ENCODE results near the gene COPE.
"Not testable (repeated sequence)": the region's sequence is repeated elsewhere in the genome, so short reads cannot be mapped to it uniquely, and the experiment has no call there.

Gene COPE

GRCh38 chr19:18940769-18941627 is 21.8 kb upstream of the COPE start, which contains the start of gene HOMER3:
Gene HOMER3, minus strand, starts transcription at chr19:18941217. Its CDS starts 2,235 bp downstream, at chr19:18938982.
- DNase-seq: peak; percentile 70 to 72

GRCh38 chr19:18939922-18940768 is 21.0 kb upstream of the COPE start:
- DNase-seq: no peak

GRCh38 chr19:18939163-18939562 is 20.0 kb upstream of the COPE start:
- DNase-seq: no peak

- no peak for DNase-seq
Observed at GRCh38 chr19:18933297-18933696, 14.1 kb upstream of the COPE start.

DNA sequence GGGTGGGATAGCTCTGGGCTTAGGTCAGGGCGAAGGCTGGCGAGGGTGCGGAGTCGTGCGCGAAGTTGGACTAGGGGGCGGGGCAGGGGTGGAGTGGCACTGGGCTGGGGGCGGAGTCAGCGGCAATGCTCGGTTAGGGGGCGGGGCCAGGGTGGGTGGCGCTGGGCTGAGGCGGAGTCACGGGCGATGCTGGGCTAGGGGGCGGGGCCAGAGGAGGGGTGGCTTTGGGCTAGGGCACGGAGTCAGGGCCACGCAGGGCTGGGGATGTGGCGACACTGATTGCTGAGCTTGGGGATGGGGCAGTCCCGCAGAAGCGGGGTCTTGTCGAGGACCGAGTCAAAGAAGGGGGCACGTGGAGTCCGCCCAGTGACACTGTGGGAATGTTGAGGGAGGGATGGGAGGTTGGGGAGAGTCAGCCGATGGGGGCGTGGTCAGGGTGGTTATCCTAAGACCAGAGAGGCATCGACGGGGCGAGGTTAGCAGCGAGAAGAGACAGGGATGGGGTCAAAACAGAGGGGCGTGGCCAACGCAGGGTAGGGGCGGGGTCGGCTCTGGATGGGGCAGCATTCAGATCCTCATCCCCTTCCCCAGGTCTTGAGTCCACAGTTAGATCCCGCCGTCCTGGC is 13.1 kb upstream of the COPE start:
- peak; percentile 86 to 87 for DNase-seq

DNA sequence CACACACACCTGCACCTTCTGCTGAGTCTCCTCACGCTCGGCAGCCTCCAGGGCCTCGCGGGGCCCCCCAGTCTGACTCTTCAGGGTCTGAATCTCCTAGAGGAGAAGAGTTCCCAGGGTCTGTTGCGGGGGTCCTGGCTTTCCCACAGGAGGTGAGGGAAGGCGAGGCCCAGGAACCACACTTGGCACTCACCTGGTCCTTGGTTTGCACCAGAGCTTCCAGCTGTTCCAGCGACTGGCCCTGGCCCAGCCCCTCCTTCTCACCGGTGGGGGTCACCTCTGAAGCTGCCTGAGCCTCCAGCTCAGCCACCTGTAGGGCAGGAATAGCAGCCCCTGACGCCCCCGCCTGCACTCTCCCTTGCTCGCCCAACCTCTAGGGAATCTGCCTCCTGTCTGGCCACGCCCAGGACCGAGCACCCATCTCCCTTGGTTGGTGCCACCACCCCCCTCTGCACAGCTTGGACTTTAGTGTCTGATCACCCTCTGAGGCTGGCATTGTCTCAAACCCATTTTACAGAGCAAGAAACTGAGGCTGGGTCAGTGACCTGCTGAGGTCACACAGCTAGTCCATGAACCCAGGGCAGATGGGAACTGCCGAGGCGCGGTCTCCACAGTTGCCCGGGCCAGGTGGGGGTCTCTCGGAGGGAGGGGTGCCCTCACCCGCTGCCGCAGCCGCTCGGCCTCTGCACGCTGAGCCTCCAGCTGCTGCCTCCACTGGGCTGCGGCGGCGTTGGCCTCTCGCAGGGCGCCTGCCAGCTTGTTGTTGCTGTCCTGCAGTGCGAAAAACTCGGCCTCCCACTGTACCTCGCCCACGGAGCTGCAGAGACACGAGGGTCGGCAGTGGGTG is 12.4 kb upstream of the COPE start:
- DNase-seq: no peak

GRCh38 chr19:18929311-18929710 is 10.1 kb upstream of the COPE start:
- no peak for DNase-seq

GRCh38 chr19:18928018-18928805 is 9.0 kb upstream of the COPE start:
- no peak for DNase-seq

- no peak for DNase-seq
Observed at GRCh38 chr19:18924684-18925213, 5.6 kb upstream of the COPE start.

DNA sequence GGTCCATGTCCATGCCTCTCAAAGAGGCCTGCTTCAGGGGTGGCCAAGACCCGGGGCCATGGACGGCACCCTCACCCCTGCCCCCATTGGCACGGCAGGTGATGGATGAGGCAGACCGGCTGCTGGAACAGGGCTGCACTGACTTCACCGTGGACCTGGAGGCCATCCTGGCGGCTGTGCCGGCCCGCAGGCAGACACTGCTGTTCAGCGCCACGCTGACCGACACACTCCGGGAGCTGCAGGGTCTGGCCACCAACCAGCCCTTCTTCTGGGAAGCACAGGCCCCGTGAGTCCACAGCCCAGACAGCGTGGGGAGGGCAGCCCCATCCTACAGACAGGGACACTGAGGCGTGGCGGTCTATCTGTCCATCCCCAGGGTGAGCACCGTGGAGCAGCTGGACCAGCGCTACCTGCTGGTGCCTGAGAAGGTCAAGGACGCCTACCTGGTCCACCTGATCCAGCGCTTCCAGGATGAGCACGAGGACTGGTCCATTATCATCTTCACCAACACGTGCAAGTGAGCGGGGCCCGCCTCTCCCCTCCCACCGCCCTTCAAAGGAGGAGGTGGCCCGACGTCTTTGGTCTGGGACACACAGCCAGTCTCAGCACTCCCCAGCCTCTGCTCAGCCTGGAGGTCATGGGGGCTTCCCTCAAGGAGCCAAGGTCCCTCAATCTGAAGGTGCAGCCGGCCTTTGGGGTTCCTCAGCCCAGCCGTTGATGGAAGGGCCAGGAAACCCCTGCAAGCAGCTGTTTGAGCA is 3.2 kb upstream of the COPE start:
- DNase-seq: no peak

- DNase-seq: no peak
Observed at GRCh38 chr19:18921593-18921992, 2.4 kb upstream of the COPE start.

DNA sequence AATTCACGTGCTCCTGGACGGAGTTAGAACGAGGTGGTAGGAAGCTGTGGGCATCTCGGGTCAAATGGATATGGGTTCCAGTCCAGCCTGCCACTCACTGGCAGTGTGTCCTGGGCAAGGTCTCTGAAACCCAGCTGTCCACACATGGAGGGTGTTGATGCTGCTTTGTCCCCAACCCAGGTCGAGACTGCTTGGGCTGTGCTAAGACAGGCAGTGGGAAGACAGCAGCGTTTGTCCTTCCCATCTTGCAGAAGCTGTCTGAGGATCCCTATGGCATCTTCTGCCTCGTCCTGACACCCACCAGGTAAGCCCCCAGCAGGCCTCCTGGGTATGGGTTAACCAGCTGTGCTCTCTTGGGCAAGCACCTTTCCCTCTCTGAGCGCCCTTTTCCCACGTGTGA is 1.2 kb upstream of the COPE start:
- no peak for DNase-seq

- DNase-seq: no peak
Observed at GRCh38 chr19:18919900-18920214, 670 bp upstream of the COPE start.

DNA sequence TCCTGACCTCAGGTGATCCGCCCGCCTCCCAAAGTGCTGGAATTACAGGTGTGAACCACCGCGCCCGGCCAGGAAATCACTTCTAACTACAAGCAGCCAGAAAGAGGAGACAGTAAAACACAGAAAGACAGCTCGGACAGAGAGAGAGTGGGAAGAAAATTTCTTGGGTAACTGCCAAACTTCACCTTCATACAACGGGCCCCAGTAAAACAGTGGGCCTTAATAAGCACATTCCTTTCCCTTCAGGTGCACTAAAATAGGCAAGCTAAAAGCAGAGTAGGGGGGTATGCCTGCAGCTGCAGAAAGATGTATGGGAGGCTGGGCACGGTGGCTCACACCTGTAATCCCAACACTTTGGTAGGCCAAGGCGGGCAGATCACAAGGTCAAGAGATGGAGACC is 1.6 kb downstream of the COPE start:
- DNase-seq: not testable (repeated sequence)

DNA sequence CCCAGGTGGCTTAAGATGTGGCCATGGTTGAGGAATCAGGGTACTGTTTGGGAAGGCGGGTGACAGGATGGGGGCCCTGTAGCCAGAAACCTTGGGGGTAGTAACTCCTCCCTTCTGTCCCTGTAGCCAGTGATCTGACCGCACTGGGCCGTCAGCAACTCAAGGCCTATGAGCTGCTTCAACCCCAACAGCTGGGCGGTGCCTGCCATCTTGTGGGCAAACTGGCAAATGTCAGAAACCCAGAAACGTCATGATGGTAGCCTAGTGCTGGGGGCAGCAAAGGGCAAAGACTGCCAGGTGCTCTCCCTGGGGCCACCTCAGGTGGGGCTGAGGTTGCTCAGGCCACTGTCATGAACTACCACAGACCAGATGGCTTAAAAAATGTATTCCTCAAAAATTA is 3.5 kb downstream of the COPE start:
- peak in 1 of 2 experiments; percentile 17 for DNase-seq

DNA sequence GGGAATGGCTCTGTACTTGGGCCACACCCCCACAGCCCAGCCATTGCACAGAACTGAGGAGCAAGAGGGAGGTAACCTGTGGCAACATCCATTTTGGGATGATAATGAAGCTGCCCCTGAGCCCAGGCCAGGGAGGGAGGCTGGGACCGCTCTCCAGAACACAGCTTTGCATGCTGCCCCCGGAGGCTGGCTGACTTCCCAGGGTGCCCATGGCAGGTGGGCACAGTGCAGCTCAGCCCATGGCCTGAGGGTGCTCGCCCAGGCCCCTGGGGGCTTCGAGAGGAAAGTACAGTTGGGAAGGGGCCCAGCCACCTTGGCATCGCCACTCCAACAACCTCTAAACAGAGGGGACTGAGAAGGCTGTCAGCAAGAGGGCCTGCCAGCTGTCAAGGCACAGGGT is 5.7 kb downstream of the COPE start:
- DNase-seq: no peak

DNA sequence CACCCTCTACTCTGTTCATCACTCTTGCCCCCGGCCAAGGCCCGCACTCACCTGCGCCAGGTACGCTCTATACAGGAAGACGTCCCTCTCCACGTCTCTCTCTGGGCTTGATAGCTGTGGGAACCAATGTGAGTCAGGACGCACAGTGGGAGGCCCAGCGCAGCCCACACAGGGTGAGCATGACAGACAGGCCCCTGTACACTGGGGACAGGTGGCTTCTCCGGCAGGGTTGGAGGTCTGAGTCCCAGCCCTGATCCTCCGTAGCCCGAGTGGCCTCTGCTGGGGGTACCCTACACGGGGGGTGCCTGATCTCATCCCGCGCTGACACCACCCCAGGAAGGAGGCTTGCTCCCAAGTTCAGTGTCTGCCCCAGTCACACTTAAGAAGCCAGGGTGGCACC is 6.3 kb downstream of the COPE start:
- no peak for DNase-seq

- no peak for DNase-seq
Observed at GRCh38 chr19:18910801-18911436, 8.3 kb downstream of the COPE start.

- DNase-seq: no peak
Observed at GRCh38 chr19:18910010-18910409, 9.2 kb downstream of the COPE start.

DNA sequence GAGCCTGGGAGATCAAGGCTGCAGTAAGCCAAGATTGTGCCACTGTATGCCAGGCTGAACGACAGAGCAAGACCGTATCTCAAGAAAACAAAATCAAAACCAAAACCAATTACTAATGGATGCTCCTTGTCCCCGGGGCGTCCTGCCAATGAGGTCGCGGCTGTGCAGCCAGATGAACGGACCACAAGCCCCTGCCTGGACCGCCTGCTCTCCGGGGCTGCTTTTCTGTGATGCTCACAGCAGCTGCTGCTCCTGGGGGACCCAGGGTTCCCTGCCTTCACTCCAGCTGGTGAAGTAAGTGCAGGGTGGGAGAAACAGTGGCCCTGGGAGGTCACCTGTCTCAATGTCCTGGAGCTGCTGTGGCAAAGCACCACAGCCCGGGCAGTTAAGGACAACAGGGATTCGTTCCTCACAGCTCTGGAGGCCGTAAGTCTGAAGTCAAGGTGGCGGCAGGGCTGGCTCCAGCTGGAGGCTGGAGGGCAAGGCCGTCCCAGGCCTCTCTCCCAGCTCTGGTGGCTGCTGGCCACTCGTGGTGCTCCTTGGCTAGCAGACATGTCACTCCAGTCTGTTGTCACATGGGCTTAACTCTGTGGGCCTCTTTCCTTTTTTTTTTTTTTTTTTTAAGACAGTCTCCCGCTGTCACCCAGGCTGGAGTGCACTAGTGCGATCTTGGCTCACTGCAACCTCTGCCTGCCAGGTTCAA is 10.1 kb downstream of the COPE start:
- no peak for DNase-seq
